Smooth muscle cell (in vitro differentiated cells): ENCODE data around the gene PLCXD1. TPM values are rescaled to one million over a fixed set of nuclear protein-coding genes. Genes with fewer than 3 reads are reported as not detected.

Source experiments
- DNase-seq: peaks from one replicate; lab custom pipeline; 2025; ENCODE audit not compliant: unreplicated experiment; lab: John Stamatoyannopoulos, UW
- H2AFZ ChIP-seq: fragments of 200-600 bp; sonication (generic); 2 replicates; pipeline ENCODE4 v1.6.0; 2016; ENCODE audit warnings: antibody characterized with exemption, low read depth, mild to moderate bottlenecking
- H3F3A ChIP-seq: fragments of 200-600 bp; sonication (generic); 2 replicates; pipeline ENCODE4 v1.6.0; 2017; ENCODE audit warnings: antibody characterized with exemption, low read depth
- H3K27ac ChIP-seq: fragments of 200-600 bp; sonication (generic); 2 replicates; pipeline ENCODE4 v1.5.1; 2016; ENCODE audit warnings: low read depth, mild to moderate bottlenecking
- H3K27me3 ChIP-seq: fragments of 200-600 bp; sonication (generic); 2 replicates; pipeline ENCODE4 v1.6.1; 2016; ENCODE audit warnings: low read depth, mild to moderate bottlenecking
- H3K36me3 ChIP-seq: fragments of 200-600 bp; sonication (generic); 2 replicates; pipeline ENCODE4 v1.5.1; 2016; ENCODE audit warnings: low read depth
- H3K4me1 ChIP-seq: fragments of 200-600 bp; sonication (generic); 2 replicates; pipeline ENCODE4 v1.5.1; 2016; ENCODE audit warnings: low read depth
- H3K4me2 ChIP-seq: fragments of 200-600 bp; sonication (generic); 2 replicates; pipeline ENCODE4 v1.6.0; 2016; ENCODE audit warnings: mild to moderate bottlenecking
- H3K4me3 ChIP-seq: fragments of 200-600 bp; sonication (generic); 2 replicates; pipeline ENCODE4 v1.5.1; 2016; ENCODE audit warnings: mild to moderate bottlenecking
- H3K79me2 ChIP-seq: fragments of 200-600 bp; sonication (generic); 2 replicates; pipeline ENCODE4 v1.6.0; 2016; ENCODE audit warnings: low read depth, mild to moderate bottlenecking
- H3K9ac ChIP-seq: fragments of 200-600 bp; sonication (generic); 2 replicates; pipeline ENCODE4 v1.6.0; 2016; ENCODE audit warnings: low read depth
- H3K9me3 ChIP-seq: fragments of 200-600 bp; sonication (generic); replicated peaks from 2 replicates; pipeline ENCODE4 v1.5.1; 2016; ENCODE audit warnings: low read depth
- H4K20me1 ChIP-seq: fragments of 200-600 bp; sonication (generic); 2 replicates; pipeline ENCODE4 v1.6.0; 2016; ENCODE audit warnings: low read depth
- WGBS: methylation state at CpG from one replicate; pipeline ENCODE4 v1.1.7; 2016; ENCODE audit warnings: low lambda C conversion rate; 5-methylcytosine and 5-hydroxymethylcytosine counted together
- polyA plus RNA-seq: library from polyadenylated mRNA; unstranded; fragments of >200 nt; fragmentation: Nextera tagmentation; extraction: Ambion mirVana; gene quantifications from 2 replicates; pipeline ENCODE4 v1.2.1, GENCODE V29; 2016
- total RNA-seq: library from RNA; depleted of rRNA; stranded (reverse); fragments of >200 nt; gene quantifications from 2 replicates; pipeline ENCODE4 v1.2.3, GENCODE V29; 2014
- TF ChIP-seq, protein P1 (sequence below): fragments of 200-600 bp; sonication (generic); IDR thresholded peaks from 2 replicates; pipeline ENCODE4 v1.5.1; 2017; ENCODE audit warnings: borderline replicate concordance, mild to moderate bottlenecking, antibody characterized with exemption; ENCODE audit not compliant: insufficient read depth, poor library complexity, severe bottlenecking

The PLCXD1 gene
- total and polyA plus RNA-seq, 2 experiments from 2014 or later: 7.0 to 14.0 TPM

DNA sequence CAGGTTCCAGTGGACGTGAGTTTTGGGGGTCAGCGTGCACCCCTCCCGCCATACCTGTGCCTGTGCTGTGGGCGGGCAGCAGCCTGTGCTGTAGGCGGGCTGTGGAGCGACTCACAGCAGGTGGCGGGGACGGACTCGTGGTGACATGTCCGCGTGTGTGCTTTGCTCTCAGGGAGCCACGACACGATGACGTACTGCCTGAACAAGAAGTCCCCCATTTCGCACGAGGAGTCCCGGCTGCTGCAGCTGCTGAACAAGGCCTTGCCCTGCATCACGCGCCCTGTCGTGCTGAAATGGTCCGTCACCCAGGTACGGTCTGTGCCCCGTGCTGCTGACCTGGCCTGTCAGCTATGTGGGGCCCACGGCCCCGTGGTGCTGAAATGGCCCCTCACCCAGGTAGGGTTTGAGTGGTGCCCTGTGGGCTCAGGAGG, 7.4 kb downstream of the PLCXD1 start:
- no peaks in the 10 kb centered on the region for H3K27me3 ChIP-seq
- no peak overlapping the region for H3K9ac ChIP-seq
- H4K20me1 ChIP-seq: no peaks in the 10 kb centered on the region
- 93% methylated on average over 25 of the region's 25 CpGs for WGBS
- no peaks in the 10 kb centered on the region for H3K4me1 ChIP-seq
- no peaks in the 10 kb centered on the region for H3K9me3 ChIP-seq
- TF ChIP-seq, protein P1, sequence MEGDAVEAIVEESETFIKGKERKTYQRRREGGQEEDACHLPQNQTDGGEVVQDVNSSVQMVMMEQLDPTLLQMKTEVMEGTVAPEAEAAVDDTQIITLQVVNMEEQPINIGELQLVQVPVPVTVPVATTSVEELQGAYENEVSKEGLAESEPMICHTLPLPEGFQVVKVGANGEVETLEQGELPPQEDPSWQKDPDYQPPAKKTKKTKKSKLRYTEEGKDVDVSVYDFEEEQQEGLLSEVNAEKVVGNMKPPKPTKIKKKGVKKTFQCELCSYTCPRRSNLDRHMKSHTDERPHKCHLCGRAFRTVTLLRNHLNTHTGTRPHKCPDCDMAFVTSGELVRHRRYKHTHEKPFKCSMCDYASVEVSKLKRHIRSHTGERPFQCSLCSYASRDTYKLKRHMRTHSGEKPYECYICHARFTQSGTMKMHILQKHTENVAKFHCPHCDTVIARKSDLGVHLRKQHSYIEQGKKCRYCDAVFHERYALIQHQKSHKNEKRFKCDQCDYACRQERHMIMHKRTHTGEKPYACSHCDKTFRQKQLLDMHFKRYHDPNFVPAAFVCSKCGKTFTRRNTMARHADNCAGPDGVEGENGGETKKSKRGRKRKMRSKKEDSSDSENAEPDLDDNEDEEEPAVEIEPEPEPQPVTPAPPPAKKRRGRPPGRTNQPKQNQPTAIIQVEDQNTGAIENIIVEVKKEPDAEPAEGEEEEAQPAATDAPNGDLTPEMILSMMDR: no peak
- H3K4me3 ChIP-seq: no peak overlapping the region
- H3K79me2 ChIP-seq: peaks cover 3% of the 10 kb centered on the region
- no peak overlapping the region for H3K27ac ChIP-seq
- no peak for DNase-seq
- H3K4me2 ChIP-seq: no peak overlapping the region
- peaks cover 2% of the 10 kb centered on the region for H3K36me3 ChIP-seq
- no peak overlapping the region for H2AFZ ChIP-seq
- no peaks in the 10 kb centered on the region for H3F3A ChIP-seq

GRCh38 chrX:290476-291166, 9.4 kb downstream of the PLCXD1 start:
- DNase-seq: no peak
- H3K4me3 ChIP-seq: no peak overlapping the region
- TF ChIP-seq, protein P1: no peak

DNA sequence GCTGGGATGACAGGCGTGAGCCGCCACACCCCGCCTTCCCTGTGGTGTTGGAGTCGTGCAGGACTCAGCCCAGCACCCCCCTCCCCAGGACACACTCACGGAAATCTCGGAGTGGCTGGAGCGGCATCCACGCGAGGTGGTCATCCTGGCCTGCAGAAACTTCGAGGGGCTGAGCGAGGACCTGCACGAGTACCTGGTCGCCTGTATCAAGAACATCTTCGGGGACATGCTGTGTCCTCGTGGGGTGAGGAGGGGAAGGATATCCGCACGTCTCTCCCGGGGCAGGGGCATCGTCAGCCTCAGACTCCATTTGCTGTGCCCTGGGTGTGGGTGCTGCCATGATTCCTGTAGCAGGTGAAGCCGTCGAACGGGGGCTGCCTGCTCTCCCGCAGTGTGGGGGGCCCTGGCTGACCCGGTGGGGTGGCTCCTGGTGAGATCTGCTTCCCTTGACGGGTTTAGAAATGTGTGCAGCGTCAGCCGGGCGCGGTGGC, 10.3 kb downstream of the PLCXD1 start:
- no peaks in the 10 kb centered on the region for H3K4me1 ChIP-seq
- no peak overlapping the region for H2AFZ ChIP-seq
- no peaks in the 10 kb centered on the region for H3F3A ChIP-seq
- H3K4me2 ChIP-seq: no peak overlapping the region
- H3K9ac ChIP-seq: no peak overlapping the region
- peaks cover 5% of the 10 kb centered on the region for H3K36me3 ChIP-seq
- TF ChIP-seq, protein P1: no peak
- no peaks in the 10 kb centered on the region for H4K20me1 ChIP-seq
- no peaks in the 10 kb centered on the region for H3K27me3 ChIP-seq
- no peak overlapping the region for H3K4me3 ChIP-seq
- H3K27ac ChIP-seq: no peak overlapping the region
- peaks cover 3% of the 10 kb centered on the region for H3K79me2 ChIP-seq
- WGBS: 99% methylated on average over 29 of the region's 29 CpGs
- no peaks in the 10 kb centered on the region for H3K9me3 ChIP-seq
- DNase-seq: no peak

More at GRCh38 chrX:290476-291166, 9.4 kb downstream of the PLCXD1 start:
- H4K20me1 ChIP-seq: no peaks in the 10 kb centered on the region
- no peaks in the 10 kb centered on the region for H3F3A ChIP-seq
- H3K27ac ChIP-seq: no peak overlapping the region
- no peak overlapping the region for H3K4me2 ChIP-seq
- no peak overlapping the region for H3K9ac ChIP-seq
- H2AFZ ChIP-seq: no peak overlapping the region
- no peaks in the 10 kb centered on the region for H3K4me1 ChIP-seq
- peaks cover 5% of the 10 kb centered on the region for H3K36me3 ChIP-seq
- peaks cover 3% of the 10 kb centered on the region for H3K79me2 ChIP-seq
- H3K27me3 ChIP-seq: no peaks in the 10 kb centered on the region
- H3K9me3 ChIP-seq: no peaks in the 10 kb centered on the region
- WGBS: 99% methylated on average over 24 of the region's 42 CpGs
